ENCODE measurements around the gene ST6GALNAC3.
A peak's percentile ranks its signal among the peaks of the same experiment; 100 is the strongest.

The ST6GALNAC3 gene

DNA sequence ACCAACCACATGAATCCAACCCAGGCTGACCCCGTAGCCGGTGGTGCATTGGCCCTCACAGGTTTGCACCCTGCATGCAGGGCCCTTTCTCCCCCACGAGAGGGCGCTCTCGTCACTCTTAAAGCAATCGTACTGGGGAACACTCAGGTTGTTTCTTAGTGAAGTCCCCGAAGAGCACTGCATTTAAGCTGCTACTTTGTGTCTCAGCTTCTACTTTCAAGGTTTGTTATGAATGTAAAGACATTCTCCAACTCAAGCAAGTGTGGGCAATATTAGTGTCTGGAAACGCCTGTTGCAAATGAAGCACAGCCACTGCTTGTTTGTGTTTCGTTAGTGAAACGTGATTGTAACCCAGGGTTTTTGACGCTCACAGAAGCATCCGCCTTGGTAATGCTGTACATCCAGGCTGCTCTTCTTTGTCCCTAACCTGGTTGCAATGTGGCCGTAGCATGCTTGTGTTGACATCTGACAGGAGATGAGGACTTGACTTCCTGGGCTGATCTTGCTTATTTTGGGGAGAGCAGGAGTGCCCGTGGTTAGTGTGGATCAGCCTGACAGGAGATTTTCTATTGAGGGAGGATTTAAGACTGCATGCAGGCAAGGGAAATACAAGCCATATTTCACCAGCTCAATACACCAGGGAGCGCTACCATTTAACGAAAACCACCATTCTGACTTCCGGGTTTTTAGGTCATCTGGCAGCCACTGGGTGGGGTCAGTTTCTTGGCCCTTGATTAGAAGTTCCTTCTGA is 79.8 kb downstream of the ST6GALNAC3 start:
- WGBS (ENCODE audit: extremely low coverage, insufficient coverage, low lambda C conversion rate), result no CpG with 5 or more reads among the region's 17 CpGs
- Histone ChIP-seq H3K27me3 (ENCODE audit: insufficient read depth, low read length, poor library complexity) (no peaks in the 10 kb centered on the region), H3K4me2 (ENCODE audit: low read length) (no peak overlapping the region), H3K9ac (ENCODE audit: low read length) (peak overlapping the region; percentile 2), H3K4ac (ENCODE audit: low read depth, low read length) (peak overlapping the region; percentile 40), H4K5ac (ENCODE audit: low read length) (no peak overlapping the region), H3K79me1 (ENCODE audit: low read length) (no peaks in the 10 kb centered on the region), H2BK5ac (ENCODE audit: low read length) (no peak overlapping the region), H2BK120ac (ENCODE audit: low read depth, low read length) (no peak overlapping the region), H3K23ac (ENCODE audit: low read length) (no peak overlapping the region), H3K36me3 (ENCODE audit: control insufficient read depth, insufficient read depth, low read length) (no peaks in the 10 kb centered on the region), H4K8ac (ENCODE audit: low read depth, low read length) (no peak overlapping the region), H2BK15ac (replicated peaks; ENCODE audit: low read depth) (no peak overlapping the region), H3K18ac (ENCODE audit: low read length) (peak overlapping the region; percentile 15), H3K4me3 (ENCODE audit: low read length) (no peak overlapping the region), H3K79me2 (ENCODE audit: control insufficient read depth, insufficient read depth, low read length) (no peaks in the 10 kb centered on the region), H3K27ac (ENCODE audit: low read depth, low read length) (no peak overlapping the region), H3K56ac (ENCODE audit: low read length) (no peak overlapping the region), H2AK5ac (ENCODE audit: low read length) (no peak overlapping the region), H3K4me1 (ENCODE audit: control insufficient read depth, low read depth, low read length) (peaks cover 7% of the 10 kb centered on the region)
- DNase-seq, result peak; percentile 87

DNA sequence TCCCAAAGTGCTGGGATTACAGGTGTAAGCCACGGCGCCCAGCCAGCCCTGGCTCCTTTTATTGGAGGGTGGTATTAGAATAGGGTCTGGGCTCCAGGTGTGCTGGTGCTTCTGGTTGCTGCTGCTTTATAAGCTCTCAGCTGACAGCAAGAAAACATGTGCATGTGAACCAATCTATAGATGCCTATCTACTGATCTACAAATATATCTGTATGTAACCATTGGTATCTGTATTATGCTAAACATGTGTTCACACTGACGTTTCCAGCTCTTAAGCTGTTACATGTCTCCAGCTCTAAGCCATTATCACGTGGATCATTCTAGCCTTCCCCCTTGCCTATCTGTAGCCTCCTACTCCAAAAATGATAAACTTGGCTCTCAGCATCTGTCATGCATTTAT is 82.4 kb downstream of the ST6GALNAC3 start:
- Histone ChIP-seq H3K9ac (ENCODE audit: low read length) (no peak overlapping the region), H3K4me3 (ENCODE audit: low read length) (no peak overlapping the region), H3K36me3 (ENCODE audit: control insufficient read depth, insufficient read depth, low read length) (no peaks in the 10 kb centered on the region), H3K56ac (ENCODE audit: low read length) (no peak overlapping the region), H2AK5ac (ENCODE audit: low read length) (no peak overlapping the region), H4K5ac (ENCODE audit: low read length) (no peak overlapping the region), H3K4me2 (ENCODE audit: low read length) (no peak overlapping the region), H2BK5ac (ENCODE audit: low read length) (no peak overlapping the region), H3K4ac (ENCODE audit: low read depth, low read length) (no peak overlapping the region), H3K79me2 (ENCODE audit: control insufficient read depth, insufficient read depth, low read length) (no peaks in the 10 kb centered on the region), H2BK120ac (ENCODE audit: low read depth, low read length) (no peak overlapping the region), H3K4me1 (ENCODE audit: control insufficient read depth, low read depth, low read length) (peaks cover 3% of the 10 kb centered on the region), H4K8ac (ENCODE audit: low read depth, low read length) (no peak overlapping the region), H3K27ac (ENCODE audit: low read depth, low read length) (no peak overlapping the region), H2BK15ac (replicated peaks; ENCODE audit: low read depth) (no peak overlapping the region), H3K18ac (ENCODE audit: low read length) (no peak overlapping the region), H3K23ac (ENCODE audit: low read length) (no peak overlapping the region), H3K79me1 (ENCODE audit: low read length) (no peaks in the 10 kb centered on the region), H3K27me3 (ENCODE audit: insufficient read depth, low read length, poor library complexity) (no peaks in the 10 kb centered on the region)
- no peak for DNase-seq
- no CpG with 5 or more reads among the region's 4 CpGs for WGBS (ENCODE audit: extremely low coverage, insufficient coverage, low lambda C conversion rate)

DNA sequence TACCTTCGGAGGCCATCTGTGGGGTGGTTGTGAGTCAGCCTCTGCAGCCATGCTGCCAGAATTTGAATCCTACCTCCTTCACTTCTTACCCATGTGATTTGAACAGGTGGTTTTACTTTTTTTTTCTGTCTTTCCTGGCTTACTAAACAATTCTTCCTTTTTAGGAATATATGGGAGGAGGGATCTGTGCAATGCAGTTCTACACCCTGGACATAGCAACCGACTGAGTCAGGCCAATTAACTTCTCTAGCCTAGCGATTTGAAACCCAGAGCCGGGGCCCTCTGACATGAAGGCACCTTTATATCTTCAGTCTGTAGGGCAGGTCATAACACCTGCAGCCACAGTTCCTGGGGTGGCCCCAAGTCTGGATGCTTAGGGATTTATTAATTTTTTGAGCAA is 83.6 kb downstream of the ST6GALNAC3 start:
- Histone ChIP-seq H3K36me3 (ENCODE audit: control insufficient read depth, insufficient read depth, low read length) (no peaks in the 10 kb centered on the region), H3K27ac (ENCODE audit: low read depth, low read length) (no peak overlapping the region), H3K27me3 (ENCODE audit: insufficient read depth, low read length, poor library complexity) (no peaks in the 10 kb centered on the region), H2BK15ac (replicated peaks; ENCODE audit: low read depth) (no peak overlapping the region), H3K4ac (ENCODE audit: low read depth, low read length) (no peak overlapping the region), H3K79me2 (ENCODE audit: control insufficient read depth, insufficient read depth, low read length) (no peaks in the 10 kb centered on the region), H4K5ac (ENCODE audit: low read length) (no peak overlapping the region), H3K18ac (ENCODE audit: low read length) (no peak overlapping the region), H3K9ac (ENCODE audit: low read length) (no peak overlapping the region), H3K23ac (ENCODE audit: low read length) (no peak overlapping the region), H2AK5ac (ENCODE audit: low read length) (no peak overlapping the region), H2BK5ac (ENCODE audit: low read length) (no peak overlapping the region), H2BK120ac (ENCODE audit: low read depth, low read length) (no peak overlapping the region), H3K79me1 (ENCODE audit: low read length) (no peaks in the 10 kb centered on the region), H3K4me2 (ENCODE audit: low read length) (no peak overlapping the region), H3K4me3 (ENCODE audit: low read length) (no peak overlapping the region), H3K4me1 (ENCODE audit: control insufficient read depth, low read depth, low read length) (peaks cover 3% of the 10 kb centered on the region), H4K8ac (ENCODE audit: low read depth, low read length) (no peak overlapping the region), H3K56ac (ENCODE audit: low read length) (no peak overlapping the region)
- no peak for DNase-seq
- WGBS (ENCODE audit: extremely low coverage, insufficient coverage, low lambda C conversion rate), result no CpG with 5 or more reads among the region's 4 CpGs

DNA sequence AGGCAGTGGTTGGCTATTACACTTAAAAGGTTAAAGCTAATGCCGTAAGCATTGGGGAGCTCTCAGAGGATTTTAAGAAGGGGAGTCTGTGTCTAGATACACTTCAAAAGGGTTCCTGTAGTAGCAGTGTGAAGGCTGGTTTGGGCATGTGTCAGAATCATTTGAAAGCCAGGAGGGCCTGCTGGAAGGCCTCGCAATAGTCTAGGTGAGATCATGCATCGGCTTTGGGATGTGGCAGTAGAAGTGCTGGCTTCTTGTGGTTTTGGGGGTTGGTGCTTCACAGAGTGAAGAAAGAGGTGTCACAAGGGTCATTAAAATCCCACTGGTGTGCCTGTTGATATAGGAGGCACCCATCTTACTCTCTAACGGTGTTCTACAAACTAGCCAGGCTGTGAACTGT is 85.7 kb downstream of the ST6GALNAC3 start:
- no CpG with 5 or more reads among the region's 4 CpGs for WGBS (ENCODE audit: extremely low coverage, insufficient coverage, low lambda C conversion rate)
- DNase-seq, result peak; percentile 8
- no peaks in the 10 kb centered on the region for H3K36me3 ChIP-seq (ENCODE audit: control insufficient read depth, insufficient read depth, low read length)

DNA sequence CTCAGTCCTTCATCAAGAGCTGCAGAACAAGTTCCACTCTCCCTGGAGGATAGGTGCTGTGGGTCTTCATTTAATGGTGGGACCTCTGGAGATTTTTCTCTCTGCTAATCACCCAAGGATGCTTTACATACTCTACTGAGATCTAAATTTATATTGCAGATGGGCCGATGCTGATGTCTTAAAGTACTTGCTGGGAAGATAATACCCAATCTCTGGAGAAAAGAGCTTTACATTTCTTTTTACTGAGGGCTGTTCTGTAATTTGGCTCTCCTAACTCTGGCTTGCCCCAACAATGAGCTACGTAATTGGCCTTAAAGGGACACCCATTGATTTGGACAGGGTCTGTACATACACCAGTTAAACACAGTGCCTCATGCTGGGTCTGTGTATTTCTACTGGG is 86.9 kb downstream of the ST6GALNAC3 start:
- DNase-seq, result no peak
- H3K56ac ChIP-seq (ENCODE audit: low read length), result no peak overlapping the region
- no peak overlapping the region for H2BK15ac ChIP-seq (replicated peaks; ENCODE audit: low read depth)
- no peak overlapping the region for H3K9ac ChIP-seq (ENCODE audit: low read length)
- H3K4ac ChIP-seq (ENCODE audit: low read depth, low read length), result no peak overlapping the region
- no peak overlapping the region for H2BK120ac ChIP-seq (ENCODE audit: low read depth, low read length)
- no peaks in the 10 kb centered on the region for H3K27me3 ChIP-seq (ENCODE audit: insufficient read depth, low read length, poor library complexity)
- H2BK5ac ChIP-seq (ENCODE audit: low read length), result no peak overlapping the region
- no peak overlapping the region for H4K5ac ChIP-seq (ENCODE audit: low read length)
- no peak overlapping the region for H3K18ac ChIP-seq (ENCODE audit: low read length)
- no peaks in the 10 kb centered on the region for H3K79me2 ChIP-seq (ENCODE audit: control insufficient read depth, insufficient read depth, low read length)
- WGBS (ENCODE audit: extremely low coverage, insufficient coverage, low lambda C conversion rate), result no CpG with 5 or more reads among the region's 2 CpGs
- no peak overlapping the region for H3K4me3 ChIP-seq (ENCODE audit: low read length)
- H2AK5ac ChIP-seq (ENCODE audit: low read length), result no peak overlapping the region
- H4K8ac ChIP-seq (ENCODE audit: low read depth, low read length), result no peak overlapping the region
- H3K4me2 ChIP-seq (ENCODE audit: low read length), result no peak overlapping the region
- H3K23ac ChIP-seq (ENCODE audit: low read length), result no peak overlapping the region
- no peaks in the 10 kb centered on the region for H3K4me1 ChIP-seq (ENCODE audit: control insufficient read depth, low read depth, low read length)
- H3K79me1 ChIP-seq (ENCODE audit: low read length), result no peaks in the 10 kb centered on the region
- no peaks in the 10 kb centered on the region for H3K36me3 ChIP-seq (ENCODE audit: control insufficient read depth, insufficient read depth, low read length)
- H3K27ac ChIP-seq (ENCODE audit: low read depth, low read length), result no peak overlapping the region

More for the DNA sequence above, 85.7 kb downstream of the ST6GALNAC3 start:
- no peak overlapping the region for H3K23ac ChIP-seq (ENCODE audit: low read length)
- no peak overlapping the region for H2BK15ac ChIP-seq (replicated peaks; ENCODE audit: low read depth)
- H3K4me3 ChIP-seq (ENCODE audit: low read length), result no peak overlapping the region
- H3K27ac ChIP-seq (ENCODE audit: low read depth, low read length), result no peak overlapping the region
- H3K56ac ChIP-seq (ENCODE audit: low read length), result no peak overlapping the region
- no peak overlapping the region for H3K4me2 ChIP-seq (ENCODE audit: low read length)
- no peaks in the 10 kb centered on the region for H3K79me2 ChIP-seq (ENCODE audit: control insufficient read depth, insufficient read depth, low read length)
- H4K5ac ChIP-seq (ENCODE audit: low read length), result no peak overlapping the region
- H3K9ac ChIP-seq (ENCODE audit: low read length), result no peak overlapping the region
- no peak overlapping the region for H2BK120ac ChIP-seq (ENCODE audit: low read depth, low read length)
- H3K4ac ChIP-seq (ENCODE audit: low read depth, low read length), result no peak overlapping the region
- no peak overlapping the region for H2AK5ac ChIP-seq (ENCODE audit: low read length)
- H3K18ac ChIP-seq (ENCODE audit: low read length), result no peak overlapping the region
- H4K8ac ChIP-seq (ENCODE audit: low read depth, low read length), result no peak overlapping the region
- H3K27me3 ChIP-seq (ENCODE audit: insufficient read depth, low read length, poor library complexity), result no peaks in the 10 kb centered on the region
- H3K4me1 ChIP-seq (ENCODE audit: control insufficient read depth, low read depth, low read length), result no peaks in the 10 kb centered on the region
- no peak overlapping the region for H2BK5ac ChIP-seq (ENCODE audit: low read length)
- H3K79me1 ChIP-seq (ENCODE audit: low read length), result no peaks in the 10 kb centered on the region

DNA sequence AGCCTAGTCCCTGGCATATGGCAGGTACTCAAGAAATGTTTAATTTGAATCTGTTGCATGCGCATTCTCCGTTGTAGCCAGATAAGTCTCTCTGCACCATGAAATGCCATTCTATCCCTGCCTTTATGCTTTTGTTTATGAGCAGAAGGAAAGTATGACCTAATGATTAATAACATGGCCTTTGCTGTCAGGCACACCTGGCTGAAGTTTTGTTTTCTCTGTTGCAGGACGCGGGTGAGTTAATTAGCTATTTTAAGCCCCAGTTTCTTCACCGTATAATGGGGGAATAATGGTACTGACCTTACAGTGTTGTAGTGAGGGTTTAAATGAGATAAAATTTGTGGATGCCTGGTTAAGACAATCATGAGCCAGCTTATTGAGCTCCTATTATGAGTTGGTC is 87.7 kb downstream of the ST6GALNAC3 start:
- H3K9ac ChIP-seq (ENCODE audit: low read length), result no peak overlapping the region
- H2AK5ac ChIP-seq (ENCODE audit: low read length), result no peak overlapping the region
- no peak overlapping the region for H2BK5ac ChIP-seq (ENCODE audit: low read length)
- H3K18ac ChIP-seq (ENCODE audit: low read length), result no peak overlapping the region
- no peak overlapping the region for H3K56ac ChIP-seq (ENCODE audit: low read length)
- H3K4ac ChIP-seq (ENCODE audit: low read depth, low read length), result no peak overlapping the region
- H3K36me3 ChIP-seq (ENCODE audit: control insufficient read depth, insufficient read depth, low read length), result no peaks in the 10 kb centered on the region
- H3K4me3 ChIP-seq (ENCODE audit: low read length), result no peak overlapping the region
- H3K79me2 ChIP-seq (ENCODE audit: control insufficient read depth, insufficient read depth, low read length), result no peaks in the 10 kb centered on the region
- no peaks in the 10 kb centered on the region for H3K27me3 ChIP-seq (ENCODE audit: insufficient read depth, low read length, poor library complexity)
- H2BK15ac ChIP-seq (replicated peaks; ENCODE audit: low read depth), result no peak overlapping the region
- DNase-seq, result no peak
- no peaks in the 10 kb centered on the region for H3K79me1 ChIP-seq (ENCODE audit: low read length)
- H4K8ac ChIP-seq (ENCODE audit: low read depth, low read length), result no peak overlapping the region
- no peak overlapping the region for H3K4me2 ChIP-seq (ENCODE audit: low read length)
- no peaks in the 10 kb centered on the region for H3K4me1 ChIP-seq (ENCODE audit: control insufficient read depth, low read depth, low read length)
- H2BK120ac ChIP-seq (ENCODE audit: low read depth, low read length), result no peak overlapping the region
- no peak overlapping the region for H4K5ac ChIP-seq (ENCODE audit: low read length)
- no peak overlapping the region for H3K23ac ChIP-seq (ENCODE audit: low read length)
- no CpG with 5 or more reads among the region's 5 CpGs for WGBS (ENCODE audit: extremely low coverage, insufficient coverage, low lambda C conversion rate)
- no peak overlapping the region for H3K27ac ChIP-seq (ENCODE audit: low read depth, low read length)

All from mesendoderm (in vitro differentiated cells).